SK-N-SH (cell line): ENCODE data around the gene ZNF429. TPM values are rescaled to one million over a fixed set of nuclear protein-coding genes. Genes with fewer than 3 reads are reported as not detected.

Experiments used
- CTCF ChIA-PET: fragments of 300-600, 350-600 bp; formaldehyde crosslinking; extraction: SDS; loops from one replicate; lab custom pipeline; 2021; lab: Yijun Ruan, JAX
- POLR2A ChIA-PET: fragments of 350-600 bp; sonication (Branson Sonifier 250); formaldehyde crosslinking; extraction: SDS; loops from one replicate; lab custom pipeline; 2020; ENCODE audit warnings: antibody characterized with exemption, inconsistent platforms; lab: Yijun Ruan, JAX
- DNase-seq: peaks from one replicate; pipeline ENCODE4 v3.0.0; 2012
- H2AFZ ChIP-seq: fragments of 200-600 bp; sonication (generic); 2 replicates; pipeline ENCODE4 v1.8.1; 2016; ENCODE audit warnings: antibody characterized with exemption, mild to moderate bottlenecking, low read depth
- H3F3A ChIP-seq: fragments of 200-600 bp; sonication (generic); replicated peaks from 2 replicates; pipeline ENCODE3; 2016; ENCODE audit warnings: antibody characterized with exemption, mild to moderate bottlenecking; ENCODE audit not compliant: insufficient read depth
- H3K27ac ChIP-seq, 2 experiments: fragments of 200-500 bp in 1 of 2; fragments of 200-600 bp in 1 of 2; sonication (Bioruptor generic) in 1 of 2; sonication (generic), shearing (Covaris generic) in 1 of 2; 2 replicates each; pipeline versions ENCODE4 v1.5.1 to v1.6.1; 2014 to 2016; ENCODE audit warnings: low read depth in 2 of 2, inconsistent platforms in 1 of 2, low read length in 1 of 2, mild to moderate bottlenecking in 1 of 2, mixed read lengths in 1 of 2
- H3K27me3 ChIP-seq: fragments of 200-600 bp; sonication (generic), shearing (Covaris generic); 2 replicates; pipeline ENCODE4 v1.6.1; 2016; ENCODE audit warnings: mixed run types; ENCODE audit not compliant: insufficient read depth
- H3K36me3 ChIP-seq, 2 experiments: fragments of 200-500 bp in 1 of 2; fragments of 200-600 bp in 1 of 2; sonication (Bioruptor generic) in 1 of 2; sonication (generic) in 1 of 2; replicated peaks in 1 of 2; 2 replicates each; pipeline versions ENCODE3 to v1.5.1; 2014 to 2016; ENCODE audit warnings: low read length in 1 of 2, mild to moderate bottlenecking in 1 of 2; ENCODE audit not compliant: insufficient read depth in 2 of 2, control insufficient read depth in 1 of 2
- H3K4me1 ChIP-seq, 2 experiments: fragments of 200-500 bp in 1 of 2; fragments of 200-600 bp in 1 of 2; sonication (Bioruptor generic) in 1 of 2; sonication (generic), shearing (Covaris generic) in 1 of 2; 2 replicates each; pipeline versions ENCODE4 v1.5.1 to v1.6.1; 2014 to 2016; ENCODE audit warnings: low read depth in 1 of 2, low read length in 1 of 2, mixed run types in 1 of 2; ENCODE audit not compliant: insufficient read depth in 2 of 2, control insufficient read depth in 1 of 2
- H3K4me2 ChIP-seq: fragments of 200-600 bp; sonication (generic), shearing (Covaris generic); 2 replicates; pipeline ENCODE4 v1.6.1; 2017; ENCODE audit warnings: mixed run types
- H3K4me3 ChIP-seq, 2 experiments: fragments of 200-500 bp in 1 of 2; fragments of 200-600 bp in 1 of 2; sonication (Bioruptor generic) in 1 of 2; sonication (generic), shearing (Covaris generic) in 1 of 2; 2 replicates each; pipeline versions ENCODE4 v1.5.1 to v1.8.1; 2014 to 2016; ENCODE audit warnings: low read depth in 2 of 2, inconsistent platforms in 1 of 2, low read length in 1 of 2, mild to moderate bottlenecking in 1 of 2, mixed read lengths in 1 of 2, moderate library complexity in 1 of 2
- H3K79me2 ChIP-seq: fragments of 200-600 bp; sonication (generic); 2 replicates; pipeline ENCODE4 v1.8.1; 2017; ENCODE audit warnings: mild to moderate bottlenecking; ENCODE audit not compliant: insufficient read depth
- H3K9ac ChIP-seq: fragments of 200-600 bp; sonication (generic); 2 replicates; pipeline ENCODE4 v1.6.1; 2017; ENCODE audit warnings: mixed run types
- H3K9me2 ChIP-seq: fragments of 200-600 bp; sonication (generic); 2 replicates; pipeline ENCODE4 v1.6.1; 2017; ENCODE audit warnings: mixed run types
- H3K9me3 ChIP-seq: fragments of 200-600 bp; sonication (generic); 2 replicates; pipeline ENCODE4 v1.6.1; 2017; ENCODE audit warnings: mixed run types, mild to moderate bottlenecking, moderate library complexity
- H4K20me1 ChIP-seq: fragments of 200-600 bp; sonication (generic); 2 replicates; pipeline ENCODE4 v1.6.1; 2017; ENCODE audit warnings: mild to moderate bottlenecking, mixed run types; ENCODE audit not compliant: insufficient read depth
- CTCF ChIP-seq: fragments of 200-600 bp; sonication (generic); IDR thresholded peaks from 2 replicates; pipeline ENCODE4 v1.6.1; 2017; ENCODE audit warnings: antibody characterized with exemption, mild to moderate bottlenecking, moderate library complexity
- EP300 ChIP-seq, 2 experiments: IDR thresholded peaks; 2 replicates each; pipeline versions ENCODE4 v1.4.0 to v1.6.1; 2012; ENCODE audit warnings: borderline replicate concordance in 1 of 2, low read depth in 1 of 2, low read length in 1 of 2
- FOXJ3 ChIP-seq: sonication (generic); formaldehyde crosslinking; IDR thresholded peaks from 2 replicates; pipeline ENCODE4 v1.5.1; 2020; ENCODE audit warnings: mild to moderate bottlenecking, missing genetic modification reagents
- FOXM1 ChIP-seq: IDR thresholded peaks from 2 replicates; pipeline ENCODE4 v1.4.0; 2012; ENCODE audit warnings: low read depth, mild to moderate bottlenecking
- GABPA ChIP-seq: IDR thresholded peaks from 2 replicates; pipeline ENCODE4 v1.4.0; 2012; ENCODE audit warnings: low read depth, mild to moderate bottlenecking
- MAX ChIP-seq: IDR thresholded peaks from 2 replicates; pipeline ENCODE4 v1.4.0; 2012; ENCODE audit warnings: low read depth
- MEF2A ChIP-seq: IDR thresholded peaks from 2 replicates; pipeline ENCODE4 v1.4.0; 2012; ENCODE audit warnings: low read depth, borderline replicate concordance
- NFIC ChIP-seq: IDR thresholded peaks from 2 replicates; pipeline ENCODE4 v1.4.0; 2012; ENCODE audit warnings: borderline replicate concordance
- NRF1 ChIP-seq: IDR thresholded peaks from 2 replicates; pipeline ENCODE4 v1.6.1; 2012; ENCODE audit warnings: low read depth, mild to moderate bottlenecking, low read length
- RAD21 ChIP-seq: IDR thresholded peaks from 2 replicates; pipeline ENCODE4 v1.6.1; 2012; ENCODE audit warnings: mild to moderate bottlenecking, low read length
- RFX5 ChIP-seq: IDR thresholded peaks from 2 replicates; pipeline ENCODE4 v1.6.1; 2012; ENCODE audit warnings: mild to moderate bottlenecking, improper control_type of control experiment, low read length
- SIN3A ChIP-seq: IDR thresholded peaks from 2 replicates; pipeline ENCODE4 v1.6.1; 2012; ENCODE audit warnings: low read depth, mild to moderate bottlenecking, low read length, moderate library complexity, borderline replicate concordance
- SMC3 ChIP-seq: IDR thresholded peaks from 2 replicates; pipeline ENCODE4 v1.6.1; 2012; ENCODE audit warnings: low read depth, low read length, improper control_type of control experiment
- TAF1 ChIP-seq: IDR thresholded peaks from 2 replicates; pipeline ENCODE4 v1.6.1; 2012; ENCODE audit warnings: low read depth, mild to moderate bottlenecking, low read length, moderate library complexity, borderline replicate concordance
- ZBTB33 ChIP-seq: IDR thresholded peaks from 2 replicates; pipeline ENCODE4 v1.4.0; 2012; ENCODE audit warnings: low read depth, borderline replicate concordance
- WGBS: methylation state at CpG from one replicate; pipeline ENCODE4 v1.1.6; 2017; ENCODE audit warnings: low lambda C conversion rate; 5-methylcytosine and 5-hydroxymethylcytosine counted together
- polyA plus RNA-seq, 3 experiments: library from polyadenylated mRNA; depleted of rRNA; stranded (reverse); fragments of >200 nt; gene quantifications; 2 replicates each; pipeline ENCODE4 v1.2.3, GENCODE V29; 2012
- TF ChIP-seq, protein P1 (sequence below): fragments of 150-350 bp; IDR thresholded peaks from 2 replicates; pipeline ENCODE4 v1.6.1; 2017; ENCODE audit warnings: antibody characterized with exemption, low read length, low read depth, borderline replicate concordance
- TF ChIP-seq, protein P2 (sequence below): IDR thresholded peaks from 2 replicates; pipeline ENCODE4 v1.6.1; 2012; ENCODE audit warnings: mild to moderate bottlenecking, low read depth, low read length, moderate library complexity
- TF ChIP-seq, protein P3 (sequence below): IDR thresholded peaks from 2 replicates; pipeline ENCODE4 v1.4.0; 2012; ENCODE audit warnings: low read depth, borderline replicate concordance

ZNF429 gene
- polyA plus RNA-seq, 1 of the 3 experiments (the other 2 are of a cell fraction) = 5.6 TPM

DNA sequence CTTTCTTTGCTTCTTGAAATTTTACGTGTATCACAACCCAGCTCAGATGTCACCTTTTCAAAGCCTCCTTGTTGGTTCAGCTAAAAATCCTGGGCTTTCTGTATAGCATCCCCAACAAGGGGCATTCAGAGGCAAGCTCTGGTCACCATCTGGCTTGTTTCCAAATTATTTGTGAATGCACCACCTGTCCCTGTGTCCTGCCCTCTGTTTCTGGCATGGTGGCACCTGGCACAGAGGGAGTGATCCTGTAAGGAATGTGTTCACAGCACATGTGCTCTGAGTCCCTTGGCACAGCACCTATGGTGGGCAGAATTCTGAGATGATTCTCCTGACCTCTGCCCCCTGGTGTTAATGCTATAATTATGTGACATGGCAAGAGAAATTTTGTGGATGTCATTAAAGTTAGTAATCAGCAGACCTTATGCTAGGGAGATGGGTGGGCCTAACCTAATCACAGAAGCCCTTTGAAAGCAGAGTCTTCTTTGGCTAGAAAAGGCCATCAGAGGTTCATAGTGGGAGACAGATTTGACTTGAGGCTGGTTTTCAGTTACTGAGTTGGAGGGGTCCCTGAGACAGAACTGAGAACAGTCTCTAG, 76.3 kb downstream of the ZNF429 start:
- Histone ChIP-seq H3K9ac (no peak overlapping the region), H3F3A (no peaks in the 10 kb centered on the region), H3K4me2 (no peak overlapping the region), H3K27ac (no peak overlapping the region), H3K4me3 (no peak overlapping the region)
- WGBS = 29% methylated on average over 1 of the region's 1 CpG
- TF ChIP-seq, protein P1, sequence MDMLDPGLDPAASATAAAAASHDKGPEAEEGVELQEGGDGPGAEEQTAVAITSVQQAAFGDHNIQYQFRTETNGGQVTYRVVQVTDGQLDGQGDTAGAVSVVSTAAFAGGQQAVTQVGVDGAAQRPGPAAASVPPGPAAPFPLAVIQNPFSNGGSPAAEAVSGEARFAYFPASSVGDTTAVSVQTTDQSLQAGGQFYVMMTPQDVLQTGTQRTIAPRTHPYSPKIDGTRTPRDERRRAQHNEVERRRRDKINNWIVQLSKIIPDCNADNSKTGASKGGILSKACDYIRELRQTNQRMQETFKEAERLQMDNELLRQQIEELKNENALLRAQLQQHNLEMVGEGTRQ = no peak
- TF ChIP-seq RFX5 (no peak), MAX (no peak), MEF2A (no peak), ZBTB33 (no peak), SIN3A (no peak), RAD21 (no peak), NFIC (no peak), NRF1 (no peak), SMC3 (no peak), EP300 (IDR thresholded peaks at IDR 0.05; ENCODE audit: borderline replicate concordance in 1 of 2, low read depth in 1 of 2, low read length in 1 of 2) (no peak), FOXM1 (no peak), FOXJ3 (CRISPR knock-in tag) (no peak), GABPA (no peak), TAF1 (no peak), CTCF (no peak)
- TF ChIP-seq, protein P2, sequence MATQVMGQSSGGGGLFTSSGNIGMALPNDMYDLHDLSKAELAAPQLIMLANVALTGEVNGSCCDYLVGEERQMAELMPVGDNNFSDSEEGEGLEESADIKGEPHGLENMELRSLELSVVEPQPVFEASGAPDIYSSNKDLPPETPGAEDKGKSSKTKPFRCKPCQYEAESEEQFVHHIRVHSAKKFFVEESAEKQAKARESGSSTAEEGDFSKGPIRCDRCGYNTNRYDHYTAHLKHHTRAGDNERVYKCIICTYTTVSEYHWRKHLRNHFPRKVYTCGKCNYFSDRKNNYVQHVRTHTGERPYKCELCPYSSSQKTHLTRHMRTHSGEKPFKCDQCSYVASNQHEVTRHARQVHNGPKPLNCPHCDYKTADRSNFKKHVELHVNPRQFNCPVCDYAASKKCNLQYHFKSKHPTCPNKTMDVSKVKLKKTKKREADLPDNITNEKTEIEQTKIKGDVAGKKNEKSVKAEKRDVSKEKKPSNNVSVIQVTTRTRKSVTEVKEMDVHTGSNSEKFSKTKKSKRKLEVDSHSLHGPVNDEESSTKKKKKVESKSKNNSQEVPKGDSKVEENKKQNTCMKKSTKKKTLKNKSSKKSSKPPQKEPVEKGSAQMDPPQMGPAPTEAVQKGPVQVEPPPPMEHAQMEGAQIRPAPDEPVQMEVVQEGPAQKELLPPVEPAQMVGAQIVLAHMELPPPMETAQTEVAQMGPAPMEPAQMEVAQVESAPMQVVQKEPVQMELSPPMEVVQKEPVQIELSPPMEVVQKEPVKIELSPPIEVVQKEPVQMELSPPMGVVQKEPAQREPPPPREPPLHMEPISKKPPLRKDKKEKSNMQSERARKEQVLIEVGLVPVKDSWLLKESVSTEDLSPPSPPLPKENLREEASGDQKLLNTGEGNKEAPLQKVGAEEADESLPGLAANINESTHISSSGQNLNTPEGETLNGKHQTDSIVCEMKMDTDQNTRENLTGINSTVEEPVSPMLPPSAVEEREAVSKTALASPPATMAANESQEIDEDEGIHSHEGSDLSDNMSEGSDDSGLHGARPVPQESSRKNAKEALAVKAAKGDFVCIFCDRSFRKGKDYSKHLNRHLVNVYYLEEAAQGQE = no peak
- TF ChIP-seq, protein P3, sequence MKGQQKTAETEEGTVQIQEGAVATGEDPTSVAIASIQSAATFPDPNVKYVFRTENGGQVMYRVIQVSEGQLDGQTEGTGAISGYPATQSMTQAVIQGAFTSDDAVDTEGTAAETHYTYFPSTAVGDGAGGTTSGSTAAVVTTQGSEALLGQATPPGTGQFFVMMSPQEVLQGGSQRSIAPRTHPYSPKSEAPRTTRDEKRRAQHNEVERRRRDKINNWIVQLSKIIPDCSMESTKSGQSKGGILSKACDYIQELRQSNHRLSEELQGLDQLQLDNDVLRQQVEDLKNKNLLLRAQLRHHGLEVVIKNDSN = no peak
- TF ChIP-seq, all 33 proteins: peak for 0
- H3K9me2 ChIP-seq = no peaks in the 10 kb centered on the region
- H2AFZ ChIP-seq = no peak overlapping the region
- no peaks in the 10 kb centered on the region for H3K79me2 ChIP-seq
- peaks cover 4% of the 10 kb centered on the region; the same call in 1 of the 2 replicates for H3K9me3 ChIP-seq
- ChIA-PET POLR2A (no interaction called here), CTCF (no interaction called here)
- no peaks in the 10 kb centered on the region for H3K27me3 ChIP-seq
- H3K4me1 ChIP-seq = no peaks in the 10 kb centered on the region; a peak in 1 of 4 replicates
- no peaks in the 10 kb centered on the region for H3K36me3 ChIP-seq
- DNase-seq = no peak
- H4K20me1 ChIP-seq = no peaks in the 10 kb centered on the region
